ACC112 (cell line): ENCODE data around the gene PMM1.
A peak's percentile ranks its signal among the peaks of the same experiment; 100 is the strongest.
"Not testable (repeated sequence)": the region's sequence is repeated elsewhere in the genome, so short reads cannot be mapped to it uniquely, and the experiment has no call there.

Experiments used
- H2AFZ ChIP-seq: fragments of 200-600 bp; sonication (generic); one replicate; pipeline ENCODE4 v1.6.0; 2017; ENCODE audit warnings: antibody characterized with exemption, low read length; ENCODE audit not compliant: unreplicated experiment
- H3K27ac ChIP-seq: fragments of 200-600 bp; sonication (generic); 2 replicates; pipeline ENCODE4 v1.5.1; 2014; ENCODE audit warnings: low read depth, mild to moderate bottlenecking, antibody characterized with exemption, low read length, moderate library complexity
- H3K27me3 ChIP-seq: fragments of 200-600 bp; sonication (generic); 2 replicates; pipeline ENCODE4 v1.6.1; 2014; ENCODE audit warnings: mild to moderate bottlenecking, antibody characterized with exemption, low read length, moderate library complexity, mixed read lengths; ENCODE audit not compliant: insufficient read depth
- H3K36me3 ChIP-seq: fragments of 200-600 bp; sonication (generic); 2 replicates; pipeline ENCODE4 v1.6.1; 2016; ENCODE audit warnings: mild to moderate bottlenecking, antibody characterized with exemption, low read length, moderate library complexity, mixed read lengths; ENCODE audit not compliant: insufficient read depth
- H3K4me1 ChIP-seq: fragments of 200-600 bp; sonication (generic); one replicate; pipeline ENCODE4 v1.6.1; 2016; ENCODE audit warnings: low read length, mixed read lengths; ENCODE audit not compliant: insufficient read depth, unreplicated experiment, control insufficient read depth
- H3K4me3 ChIP-seq: fragments of 200-600 bp; sonication (generic); 2 replicates; pipeline ENCODE4 v1.5.1; 2014; ENCODE audit warnings: mild to moderate bottlenecking, low read depth, low read length
- H3K79me2 ChIP-seq: fragments of 200-600 bp; sonication (generic); one replicate; pipeline ENCODE4 v1.6.0; 2016; ENCODE audit warnings: low read length; ENCODE audit not compliant: control insufficient read depth, unreplicated experiment, insufficient read depth

PMM1 gene

GRCh38 chr22:41597635-41597953, 8.0 kb upstream of the PMM1 start:
- H3K27ac ChIP-seq, result peak overlapping the region; percentile 46
- H3K27me3 ChIP-seq, result no peaks in the 10 kb centered on the region
- H3K4me1 ChIP-seq, result peaks cover 25% of the 10 kb centered on the region
- no peaks in the 10 kb centered on the region for H3K36me3 ChIP-seq
- no peak overlapping the region for H3K4me3 ChIP-seq
- no peaks in the 10 kb centered on the region for H3K79me2 ChIP-seq
- no peak overlapping the region for H2AFZ ChIP-seq

- H2AFZ ChIP-seq, result no peak overlapping the region
- H3K79me2 ChIP-seq, result no peaks in the 10 kb centered on the region
- peak overlapping the region; percentile 46 for H3K27ac ChIP-seq
- H3K4me1 ChIP-seq, result peaks cover 25% of the 10 kb centered on the region
- H3K36me3 ChIP-seq, result no peaks in the 10 kb centered on the region
- H3K27me3 ChIP-seq, result no peaks in the 10 kb centered on the region
- no peak overlapping the region for H3K4me3 ChIP-seq
Observed at GRCh38 chr22:41596776-41597634, 7.4 kb upstream of the PMM1 start.

- Histone ChIP-seq H2AFZ (no peak overlapping the region), H3K27ac (no peak overlapping the region), H3K4me1 (peaks cover 25% of the 10 kb centered on the region), H3K27me3 (no peaks in the 10 kb centered on the region), H3K4me3 (no peak overlapping the region), H3K36me3 (no peaks in the 10 kb centered on the region), H3K79me2 (no peaks in the 10 kb centered on the region)
Observed at GRCh38 chr22:41595703-41596102, 6.1 kb upstream of the PMM1 start.

- Histone ChIP-seq H3K79me2 (peaks cover 11% of the 10 kb centered on the region), H3K4me1 (peaks cover 17% of the 10 kb centered on the region)
- H2AFZ ChIP-seq, H3K27ac ChIP-seq, H3K4me3 ChIP-seq, H3K27me3 ChIP-seq, H3K36me3 ChIP-seq: not testable (repeated sequence)
Observed at GRCh38 chr22:41593336-41593960, 3.8 kb upstream of the PMM1 start.

GRCh38 chr22:41587347-41587723, 2.3 kb downstream of the PMM1 start:
- H3K79me2 ChIP-seq, result peaks cover 15% of the 10 kb centered on the region
- H3K4me1 ChIP-seq, result peaks cover 6% of the 10 kb centered on the region
- H3K27me3 ChIP-seq, result no peaks in the 10 kb centered on the region
- no peak overlapping the region for H2AFZ ChIP-seq
- no peaks in the 10 kb centered on the region for H3K36me3 ChIP-seq
- H3K27ac ChIP-seq, result no peak overlapping the region
- H3K4me3 ChIP-seq, result no peak overlapping the region

GRCh38 chr22:41585898-41586297, 3.7 kb downstream of the PMM1 start:
- no peak overlapping the region for H3K4me3 ChIP-seq
- H3K27ac ChIP-seq, result no peak overlapping the region
- H3K36me3 ChIP-seq, result no peaks in the 10 kb centered on the region
- peaks cover 6% of the 10 kb centered on the region for H3K4me1 ChIP-seq
- H2AFZ ChIP-seq, result no peak overlapping the region
- H3K79me2 ChIP-seq, result peaks cover 15% of the 10 kb centered on the region
- no peaks in the 10 kb centered on the region for H3K27me3 ChIP-seq

- Histone ChIP-seq H3K4me3 (no peak overlapping the region), H3K27me3 (no peaks in the 10 kb centered on the region), H3K79me2 (peaks cover 15% of the 10 kb centered on the region), H3K36me3 (no peaks in the 10 kb centered on the region), H3K27ac (no peak overlapping the region), H3K4me1 (peaks cover 6% of the 10 kb centered on the region), H2AFZ (no peak overlapping the region)
Observed at GRCh38 chr22:41584881-41585280, 4.8 kb downstream of the PMM1 start.

- H3K27ac ChIP-seq, result no peak overlapping the region
- H3K27me3 ChIP-seq, result no peaks in the 10 kb centered on the region
- no peak overlapping the region for H2AFZ ChIP-seq
- no peaks in the 10 kb centered on the region for H3K36me3 ChIP-seq
- H3K4me1 ChIP-seq, result peaks cover 3% of the 10 kb centered on the region
- peaks cover under 1% of the 10 kb centered on the region for H3K79me2 ChIP-seq
- H3K4me3 ChIP-seq, result no peak overlapping the region
Observed at GRCh38 chr22:41582694-41583093, 6.9 kb downstream of the PMM1 start.

- no peak overlapping the region for H3K27ac ChIP-seq
- H2AFZ ChIP-seq, result no peak overlapping the region
- no peaks in the 10 kb centered on the region for H3K79me2 ChIP-seq
- no peaks in the 10 kb centered on the region for H3K27me3 ChIP-seq
- H3K4me1 ChIP-seq, result no peaks in the 10 kb centered on the region
- H3K36me3 ChIP-seq, result no peaks in the 10 kb centered on the region
- H3K4me3 ChIP-seq, result no peak overlapping the region
Observed at GRCh38 chr22:41579997-41580355, 9.7 kb downstream of the PMM1 start.

GRCh38 chr22:41579297-41579996, 10.2 kb downstream of the PMM1 start:
- Histone ChIP-seq H3K79me2 (no peaks in the 10 kb centered on the region), H3K36me3 (no peaks in the 10 kb centered on the region), H3K27ac (no peak overlapping the region), H3K27me3 (no peaks in the 10 kb centered on the region), H2AFZ (no peak overlapping the region), H3K4me3 (no peak overlapping the region), H3K4me1 (no peaks in the 10 kb centered on the region)

GRCh38 chr22:41578818-41579217, 10.8 kb downstream of the PMM1 start:
- H3K4me1 ChIP-seq, result no peaks in the 10 kb centered on the region
- H3K36me3 ChIP-seq, result no peaks in the 10 kb centered on the region
- no peak overlapping the region for H3K4me3 ChIP-seq
- no peaks in the 10 kb centered on the region for H3K27me3 ChIP-seq
- no peaks in the 10 kb centered on the region for H3K79me2 ChIP-seq
- H2AFZ ChIP-seq, result no peak overlapping the region
- H3K27ac ChIP-seq, result no peak overlapping the region
